Testis (tissue), 2 donors: Measurements from ENCODE around the gene ATP8A1.

Experiments
- POLR2A ChIP-seq: fragments of 450-650 bp; IDR thresholded peaks from one replicate; pipeline ENCODE4 v1.6.1; 2017; ENCODE audit warnings: antibody characterized with exemption, mild to moderate bottlenecking, moderate library complexity
- TF ChIP-seq, protein P1 (sequence below), 3 experiments: fragments of 450-650 bp in 2 of 3; fragments of 200-600 bp in 1 of 3; sonication (generic) in 1 of 3; IDR thresholded peaks; one replicate each; pipeline ENCODE4 v1.5.1; 2016 to 2019; ENCODE audit warnings: antibody characterized with exemption in 3 of 3, mild to moderate bottlenecking in 2 of 3, moderate library complexity in 1 of 3

DNA sequence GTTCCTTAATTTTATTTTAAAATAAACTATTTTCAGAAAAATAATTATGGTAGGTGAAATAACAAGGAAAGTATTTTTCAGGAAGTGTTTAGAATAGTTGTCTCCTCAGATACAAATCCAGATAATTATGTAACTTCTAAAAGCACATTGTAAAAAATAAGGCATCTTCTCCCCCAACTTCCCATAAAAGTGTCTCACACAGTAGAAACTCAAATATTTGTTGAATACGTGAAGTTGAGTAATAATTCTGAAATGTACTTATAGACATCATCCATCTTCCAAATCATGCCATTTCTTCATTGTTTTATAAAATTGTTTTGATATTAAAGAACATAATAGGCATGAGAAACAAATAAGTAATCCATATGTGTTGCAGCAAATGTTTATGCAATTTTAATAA lies 241.6 kb downstream of the ATP8A1 start:
- TF ChIP-seq, protein P1, sequence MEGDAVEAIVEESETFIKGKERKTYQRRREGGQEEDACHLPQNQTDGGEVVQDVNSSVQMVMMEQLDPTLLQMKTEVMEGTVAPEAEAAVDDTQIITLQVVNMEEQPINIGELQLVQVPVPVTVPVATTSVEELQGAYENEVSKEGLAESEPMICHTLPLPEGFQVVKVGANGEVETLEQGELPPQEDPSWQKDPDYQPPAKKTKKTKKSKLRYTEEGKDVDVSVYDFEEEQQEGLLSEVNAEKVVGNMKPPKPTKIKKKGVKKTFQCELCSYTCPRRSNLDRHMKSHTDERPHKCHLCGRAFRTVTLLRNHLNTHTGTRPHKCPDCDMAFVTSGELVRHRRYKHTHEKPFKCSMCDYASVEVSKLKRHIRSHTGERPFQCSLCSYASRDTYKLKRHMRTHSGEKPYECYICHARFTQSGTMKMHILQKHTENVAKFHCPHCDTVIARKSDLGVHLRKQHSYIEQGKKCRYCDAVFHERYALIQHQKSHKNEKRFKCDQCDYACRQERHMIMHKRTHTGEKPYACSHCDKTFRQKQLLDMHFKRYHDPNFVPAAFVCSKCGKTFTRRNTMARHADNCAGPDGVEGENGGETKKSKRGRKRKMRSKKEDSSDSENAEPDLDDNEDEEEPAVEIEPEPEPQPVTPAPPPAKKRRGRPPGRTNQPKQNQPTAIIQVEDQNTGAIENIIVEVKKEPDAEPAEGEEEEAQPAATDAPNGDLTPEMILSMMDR (IDR thresholded peaks at IDR 0.05): no peak
- TF ChIP-seq POLR2A: no peak
